Activated CD8-positive, alpha-beta memory T cell treated with anti-CD3 and anti-CD28 coated beads for 48 hours (primary cell): ENCODE results near the gene ZNRF1.
A peak's percentile ranks its signal among the peaks of the same experiment; 100 is the strongest.

Experiments
- DNase-seq, 3 experiments: peaks; one replicate each; pipeline ENCODE4 v3.0.0-alpha.2; 2020; ENCODE audit warnings: low read depth in 2 of 3, low spot score in 2 of 3

The ZNRF1 gene

GRCh38 chr16:75058806-75059205 is 60.0 kb downstream of the ZNRF1 start:
- no peak for DNase-seq

DNA sequence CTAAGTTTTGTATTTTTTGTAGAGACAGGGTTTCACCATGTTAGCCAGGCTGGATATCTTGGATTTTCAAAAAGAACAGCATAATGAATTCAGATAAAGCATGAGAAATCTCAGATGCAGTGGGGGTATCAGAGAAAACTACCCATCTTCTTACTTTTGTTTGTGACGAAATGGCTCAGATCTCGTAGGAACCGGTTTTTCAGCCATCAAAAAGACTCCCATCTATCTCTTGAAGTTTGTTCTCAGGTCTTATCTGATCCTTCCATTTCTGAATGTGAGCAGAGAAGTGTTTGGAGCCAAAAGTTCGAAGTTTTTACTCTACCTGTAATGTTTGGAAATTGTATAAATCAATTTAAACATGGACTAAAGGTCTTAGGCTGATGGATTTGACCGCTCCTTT is 60.6 kb downstream of the ZNRF1 start:
- DNase-seq, result no peak

DNA sequence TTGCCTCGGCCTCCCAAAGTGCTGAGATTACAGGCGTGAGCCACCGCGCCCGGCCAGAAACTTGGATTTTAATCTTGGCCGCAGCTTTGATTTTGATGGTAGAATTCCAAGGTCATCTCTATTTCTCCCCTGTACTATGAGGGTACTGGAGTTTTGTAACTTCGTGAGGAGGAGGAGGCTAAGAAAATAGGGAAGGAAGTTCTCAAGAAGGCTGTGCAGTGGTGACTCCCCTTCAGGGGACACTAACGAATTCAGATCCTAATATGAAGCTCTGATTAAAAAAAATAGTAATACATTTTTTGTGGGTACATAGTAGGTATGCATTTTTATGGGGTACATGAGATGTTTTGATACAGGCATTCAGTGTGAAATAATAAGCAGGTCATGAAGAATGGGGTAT is 61.9 kb downstream of the ZNRF1 start:
- DNase-seq, result no peak

GRCh38 chr16:75061669-75062068 is 62.8 kb downstream of the ZNRF1 start:
- no peak for DNase-seq

GRCh38 chr16:75062135-75062975 is 63.5 kb downstream of the ZNRF1 start:
- DNase-seq, result no peak

DNA sequence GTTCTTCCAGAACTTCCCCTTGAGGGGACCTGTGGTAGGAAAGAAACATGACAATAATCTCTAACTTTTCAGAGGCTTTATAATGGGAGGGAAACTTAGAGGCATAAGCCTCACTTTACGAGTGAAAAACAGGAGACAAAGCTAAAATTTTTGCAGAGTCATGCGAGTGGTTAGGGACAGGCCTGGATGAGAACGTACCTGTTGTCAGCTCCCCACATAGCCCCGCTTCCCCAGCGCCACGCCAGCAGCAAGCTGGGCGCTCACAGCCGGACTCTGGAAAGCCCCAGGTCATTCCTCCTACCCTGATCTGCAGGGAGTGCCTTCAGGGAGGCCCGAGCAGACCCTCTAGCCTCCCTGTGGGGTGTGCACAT is 64.1 kb downstream of the ZNRF1 start:
- DNase-seq, result no peak

GRCh38 chr16:75063549-75064088 is 64.8 kb downstream of the ZNRF1 start:
- no peak for DNase-seq

DNA sequence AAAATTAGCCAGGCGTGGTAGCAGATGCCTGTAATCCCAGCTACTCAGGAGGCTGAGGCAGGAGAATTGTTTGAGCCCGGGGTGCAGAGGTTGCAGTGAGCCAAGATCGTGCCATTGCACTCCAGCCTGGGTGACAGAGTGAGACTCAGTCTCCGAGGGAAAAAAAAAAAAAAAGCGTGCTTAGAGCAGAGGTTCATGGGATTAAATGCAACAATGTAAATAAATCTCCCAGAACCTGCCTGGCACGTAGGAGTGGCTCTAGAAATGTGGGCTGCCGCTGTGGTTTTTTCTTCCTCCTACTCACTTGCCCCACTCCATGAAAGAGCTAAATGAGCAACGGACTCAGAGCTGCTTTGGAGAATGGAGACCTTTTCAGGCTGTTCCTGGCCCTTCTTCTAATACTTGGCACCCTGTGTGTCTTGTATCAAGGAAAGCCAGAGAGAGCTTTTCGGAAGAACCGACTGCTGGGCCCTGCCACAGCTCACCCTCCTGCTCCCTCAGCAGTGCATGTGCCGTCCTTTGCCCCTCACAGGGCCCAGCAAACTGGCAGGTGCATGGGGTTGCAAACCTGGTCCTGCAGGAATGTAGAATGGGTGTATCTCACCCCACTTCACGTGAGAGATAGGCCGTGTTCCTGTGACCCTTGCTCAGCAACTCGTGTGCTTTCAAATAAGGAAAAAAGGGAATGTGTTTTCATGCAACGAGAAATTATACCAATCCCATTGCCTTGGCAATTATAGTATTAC is 65.8 kb downstream of the ZNRF1 start:
- no peak for DNase-seq

DNA sequence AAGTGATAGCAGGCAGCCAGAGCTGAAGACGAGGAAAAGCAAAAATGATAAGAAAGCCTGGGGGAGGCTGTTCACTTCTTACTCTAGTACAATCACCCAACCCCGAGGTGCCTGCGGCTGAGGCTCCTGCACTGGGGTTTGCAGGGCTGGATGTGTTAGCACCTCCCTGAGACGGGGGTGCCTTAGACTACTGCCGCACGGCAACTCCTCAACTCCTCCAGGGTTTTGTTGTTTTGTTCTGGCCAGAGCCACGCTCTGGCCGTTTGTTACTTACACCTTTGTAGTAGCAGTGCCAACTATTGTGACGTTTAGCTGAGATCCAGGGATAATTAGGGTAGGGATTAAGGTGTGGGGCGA is 66.3 kb downstream of the ZNRF1 start:
- DNase-seq, result peak in 1 of 3 experiments; percentile 10

- DNase-seq, result no peak
Measured at GRCh38 chr16:75065521-75066149, 66.8 kb downstream of the ZNRF1 start.

GRCh38 chr16:75066861-75067447 is 68.1 kb downstream of the ZNRF1 start:
- DNase-seq, result no peak

- no peak for DNase-seq
Measured at GRCh38 chr16:75068085-75069031, 69.5 kb downstream of the ZNRF1 start.

GRCh38 chr16:75070012-75070841 is 71.4 kb downstream of the ZNRF1 start:
- DNase-seq, result no peak

DNA sequence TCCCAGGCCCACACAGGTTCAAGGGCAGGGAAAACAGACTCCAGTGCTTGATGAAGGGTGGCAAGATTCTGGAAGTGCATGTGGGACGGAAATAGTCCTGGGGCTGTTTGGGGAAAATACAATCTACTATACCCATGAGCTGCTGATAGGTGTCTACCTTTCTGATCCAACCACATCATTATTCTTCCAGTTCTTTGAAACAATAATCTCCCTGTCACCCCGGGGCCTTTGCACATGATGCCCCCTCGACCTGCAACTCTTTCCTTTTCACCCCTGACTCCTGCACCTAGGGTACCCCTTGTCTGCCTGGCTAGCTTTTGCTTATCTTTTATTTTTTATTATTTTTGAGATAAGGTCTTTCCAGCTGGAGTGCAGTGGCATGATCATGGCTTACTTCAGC is 72.8 kb downstream of the ZNRF1 start:
- no peak for DNase-seq

DNA sequence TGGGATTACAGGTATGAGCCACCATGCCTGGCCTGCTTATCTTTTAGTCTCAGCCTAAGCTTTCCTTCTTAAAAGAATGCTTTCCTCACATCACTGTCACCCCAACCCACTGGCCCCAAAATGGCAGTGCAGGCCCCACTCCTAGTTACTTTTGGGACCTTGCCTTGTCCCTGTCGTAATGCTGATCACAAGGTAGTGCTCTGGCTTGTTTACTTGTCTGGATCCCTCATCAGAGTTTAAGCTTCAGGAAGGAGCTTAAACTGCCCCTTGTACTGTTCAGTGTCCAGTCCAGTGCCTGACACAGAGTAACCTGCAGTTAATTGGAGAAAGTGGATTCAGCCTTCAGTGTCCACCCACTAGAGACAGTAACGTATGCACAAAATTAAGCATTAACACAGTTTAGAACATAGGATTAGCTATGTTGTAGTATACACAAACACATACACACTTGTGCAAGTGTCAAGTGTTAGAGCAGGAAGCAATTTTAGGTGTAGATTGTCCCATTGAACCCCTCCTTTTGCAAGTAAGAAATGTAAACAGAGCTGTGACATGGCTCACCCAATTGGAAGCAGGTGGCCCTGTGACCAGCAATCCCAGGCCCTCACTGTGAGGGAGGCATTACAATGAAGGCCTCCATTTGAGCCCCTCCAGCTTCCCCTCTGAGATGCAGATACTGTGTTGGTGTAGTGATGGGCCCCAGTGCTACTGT is 73.6 kb downstream of the ZNRF1 start:
- DNase-seq, result no peak

GRCh38 chr16:75073545-75074303 is 74.9 kb downstream of the ZNRF1 start:
- no peak for DNase-seq

DNA sequence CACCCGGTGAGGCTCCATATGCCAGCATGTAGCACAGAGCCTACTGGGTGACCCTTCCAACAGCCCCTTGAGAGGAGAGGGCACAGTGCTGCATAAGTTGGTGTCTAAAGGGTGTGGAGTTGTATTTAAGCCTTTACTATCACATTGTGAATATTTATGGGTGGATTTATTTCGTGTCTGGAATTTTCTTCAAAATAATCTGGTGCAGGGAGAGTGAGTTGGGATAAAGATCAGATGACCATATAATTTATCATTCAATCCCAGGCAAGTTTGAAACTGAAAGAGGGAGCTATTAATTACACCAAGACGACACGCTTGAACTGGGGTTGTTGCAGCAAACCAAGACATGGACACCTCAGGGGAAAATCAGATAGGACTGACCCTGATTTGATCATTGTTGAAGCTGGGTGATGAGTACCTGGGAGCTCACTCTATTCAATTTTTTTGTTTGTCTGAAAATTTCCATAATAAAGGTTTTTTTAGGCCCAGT is 75.5 kb downstream of the ZNRF1 start:
- no peak for DNase-seq
